ENCODE data around the gene TMEM259.
A peak's percentile ranks its signal among the peaks of the same experiment; 100 is the strongest.

The TMEM259 gene

GRCh38 chr19:1016647-1017114 is 4.2 kb downstream of the TMEM259 start:
- DNase-seq (ENCODE audit: low read depth) = peak; percentile 80
- TF ChIP-seq CTCF (conservative IDR thresholded peaks at IDR 0.05; ENCODE audit: low read depth, low read length) = no peak

GRCh38 chr19:1015782-1016646 is 4.9 kb downstream of the TMEM259 start:
- H3K4me3 ChIP-seq (ENCODE audit: low read length) = no peak overlapping the region
- no peak for DNase-seq (ENCODE audit: low read depth)
- no peak for TF ChIP-seq CTCF (conservative IDR thresholded peaks at IDR 0.05; ENCODE audit: low read depth, low read length)

More at GRCh38 chr19:1016647-1017114, 4.2 kb downstream of the TMEM259 start:
- H3K4me3 ChIP-seq (ENCODE audit: low read length) = no peak overlapping the region

GRCh38 chr19:1015061-1015781 is 5.7 kb downstream of the TMEM259 start:
- H3K4me3 ChIP-seq (ENCODE audit: low read length) = no peak overlapping the region

GRCh38 chr19:1014161-1015060 is 6.5 kb downstream of the TMEM259 start:
- TF ChIP-seq CTCF (conservative IDR thresholded peaks at IDR 0.05; ENCODE audit: low read depth, low read length) = no peak
- DNase-seq (ENCODE audit: low read depth) = no peak
- H3K4me3 ChIP-seq (ENCODE audit: low read length) = no peak overlapping the region

More at GRCh38 chr19:1015061-1015781, 5.7 kb downstream of the TMEM259 start:
- TF ChIP-seq CTCF (conservative IDR thresholded peaks at IDR 0.05; ENCODE audit: low read depth, low read length) = no peak
- no peak for DNase-seq (ENCODE audit: low read depth)

- TF ChIP-seq CTCF (conservative IDR thresholded peaks at IDR 0.05; ENCODE audit: low read depth, low read length) = no peak
- DNase-seq (ENCODE audit: low read depth) = no peak
- no peak overlapping the region for H3K4me3 ChIP-seq (ENCODE audit: low read length)
Measured at GRCh38 chr19:1013218-1013617, 7.7 kb downstream of the TMEM259 start.

- TF ChIP-seq CTCF (conservative IDR thresholded peaks at IDR 0.05; ENCODE audit: low read depth, low read length) = no peak
- no peak overlapping the region for H3K4me3 ChIP-seq (ENCODE audit: low read length)
- DNase-seq (ENCODE audit: low read depth) = no peak
Measured at GRCh38 chr19:1012334-1012733, 8.6 kb downstream of the TMEM259 start.
